Adrenal gland (tissue), 12 donors: Measurements from ENCODE around the gene GRM8. TPM values are rescaled to one million over a fixed set of nuclear protein-coding genes. Genes with fewer than 3 reads are reported as not detected.

ENCODE experiments used
- DNase-seq, 7 donors: peaks; one replicate each; pipeline ENCODE4 v3.0.0-alpha.2; 2019 to 2020
- H3K27ac ChIP-seq, 5 donors: fragments of 200-600 bp; sonication (generic) in 4 of 5; 1 replicate in 3 of 5; 2 replicates in 2 of 5; pipeline versions ENCODE4 v1.5.1 to v1.8.0; 2016 to 2020; ENCODE audit warnings: mild to moderate bottlenecking in 1 of 5
- H3K27me3 ChIP-seq: fragments of 200-600 bp; 2 replicates; pipeline ENCODE4 v1.8.0; 2021
- H3K36me3 ChIP-seq, 2 donors: fragments of 200-600 bp; replicated peaks in 1 of 2; 1 replicate in 1 of 2; 2 replicates in 1 of 2; pipeline versions ENCODE4 v1.5.1 to v1.8.0; 2018 to 2022
- H3K4me1 ChIP-seq, 2 donors: fragments of 200-600 bp; replicated peaks in 1 of 2; 1 replicate in 1 of 2; 2 replicates in 1 of 2; pipeline versions ENCODE4 v1.5.1 to v1.8.0; 2018 to 2021
- H3K4me3 ChIP-seq, 4 donors: fragments of 200-600 bp; sonication (generic) in 3 of 4; one replicate each; pipeline ENCODE4 v1.5.1; 2016 to 2018
- H3K9me3 ChIP-seq, 3 donors: fragments of 200-600 bp; sonication (generic) in 1 of 3; replicated peaks in 1 of 3; 1 replicate in 2 of 3; 2 replicates in 1 of 3; pipeline versions ENCODE4 v1.5.1 to v1.8.0; 2016 to 2021
- POLR2A ChIP-seq, 2 donors: fragments of 450-650 bp; IDR thresholded peaks; one replicate each; pipeline ENCODE4 v1.6.1; 2017; ENCODE audit warnings: antibody characterized with exemption in 2 of 2, mild to moderate bottlenecking in 2 of 2, moderate library complexity in 1 of 2
- WGBS, 4 donors: extraction: QIAGEN DNeasy Blood & Tissue Kit in 2 of 4; methylation state at CpG; one replicate each; pipeline versions ENCODE4 v1.1.5 to v1.1.7; 2013 to 2017; 5-methylcytosine and 5-hydroxymethylcytosine counted together
- intact Hi-C, 2 donors: fragments of 100-400 bp; cut with DNase I; formaldehyde crosslinking; loops; one replicate each; pipeline versions ENCODE4 v1.14.1 to v1.15.0; 2022 to 2023
- polyA plus RNA-seq, 3 donors: library from polyadenylated mRNA; stranded (reverse); fragments of 200-250 nt in 2 of 3; fragments of 350-450 nt in 1 of 3; fragmentation: Illumina TruSeq in 1 of 3; extraction: RNeasy Lipid Tissue Mini Kit (QIAGEN cat#74804) in 1 of 3; gene quantifications; one replicate each; pipeline ENCODE4 v1.2.3, GENCODE V29; 2013 to 2014
- total RNA-seq, 9 donors: library from RNA; depleted of rRNA in 4 of 9; stranded (reverse); fragments of >200 nt in 4 of 9; fragments of 120-200 nt in 1 of 9; fragmentation: NEBNext Ultra II Directional in 1 of 9; extraction: Animal tissue kit (Norgen Biotek cat#: 25700) in 1 of 9; gene quantifications; one replicate each; pipeline versions ENCODE4 v1.1.0 to v1.2.4, GENCODE V29; 2013 to 2023
- TF ChIP-seq, protein P1 (sequence below), 6 experiments: fragments of 450-650 bp in 4 of 6; fragments of 200-600 bp in 2 of 6; sonication (generic) in 1 of 6; IDR thresholded peaks; 1 replicate in 5 of 6; 2 replicates in 1 of 6; pipeline versions ENCODE4 v1.5.1 to v1.8.0; 2016 to 2021; ENCODE audit warnings: antibody characterized with exemption in 6 of 6, mild to moderate bottlenecking in 2 of 6, moderate library complexity in 1 of 6
- donor health status: healthy with polysubstance abuse.
- donor health status: Bipolar disorder and iron deficiency.
- donor health status: DM: yes; HTN: yes; CAD: no.
- donor health status: DM: no; HTN: no; CAD: no.
- donor health status: DM: no; HTN: no; CAD: no.
- donor health status: DM: yes; HTN: yes; CAD: no.

GRM8 gene
- total and polyA plus RNA-seq, 12 donors, result 0.10 to 2.5 (median 0.92) TPM; not detected in 5

- no peak overlapping the region for H3K4me3 ChIP-seq
- no peaks in the 10 kb centered on the region for H3K9me3 ChIP-seq
- DNase-seq, result no peak
- TF ChIP-seq, protein P1, sequence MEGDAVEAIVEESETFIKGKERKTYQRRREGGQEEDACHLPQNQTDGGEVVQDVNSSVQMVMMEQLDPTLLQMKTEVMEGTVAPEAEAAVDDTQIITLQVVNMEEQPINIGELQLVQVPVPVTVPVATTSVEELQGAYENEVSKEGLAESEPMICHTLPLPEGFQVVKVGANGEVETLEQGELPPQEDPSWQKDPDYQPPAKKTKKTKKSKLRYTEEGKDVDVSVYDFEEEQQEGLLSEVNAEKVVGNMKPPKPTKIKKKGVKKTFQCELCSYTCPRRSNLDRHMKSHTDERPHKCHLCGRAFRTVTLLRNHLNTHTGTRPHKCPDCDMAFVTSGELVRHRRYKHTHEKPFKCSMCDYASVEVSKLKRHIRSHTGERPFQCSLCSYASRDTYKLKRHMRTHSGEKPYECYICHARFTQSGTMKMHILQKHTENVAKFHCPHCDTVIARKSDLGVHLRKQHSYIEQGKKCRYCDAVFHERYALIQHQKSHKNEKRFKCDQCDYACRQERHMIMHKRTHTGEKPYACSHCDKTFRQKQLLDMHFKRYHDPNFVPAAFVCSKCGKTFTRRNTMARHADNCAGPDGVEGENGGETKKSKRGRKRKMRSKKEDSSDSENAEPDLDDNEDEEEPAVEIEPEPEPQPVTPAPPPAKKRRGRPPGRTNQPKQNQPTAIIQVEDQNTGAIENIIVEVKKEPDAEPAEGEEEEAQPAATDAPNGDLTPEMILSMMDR (IDR thresholded peaks at IDR 0.05), result no peak
- TF ChIP-seq POLR2A (IDR thresholded peaks at IDR 0.05), result no peak
- no peaks in the 10 kb centered on the region for H3K27me3 ChIP-seq
- intact Hi-C loops, result no loop called here
- no peaks in the 10 kb centered on the region for H3K36me3 ChIP-seq
- no peaks in the 10 kb centered on the region for H3K4me1 ChIP-seq
- H3K27ac ChIP-seq, result no peak overlapping the region
- 70 to 75% (median 72%) methylated on average over 4 of the region's 4 CpGs for WGBS, 4 donors
These were observed 833.7 kb downstream of the GRM8 start for GRCh38 chr7:126419047-126419446.

GRCh38 chr7:126411821-126412383 lies 840.8 kb downstream of the GRM8 start:
- DNase-seq, result no peak

DNA sequence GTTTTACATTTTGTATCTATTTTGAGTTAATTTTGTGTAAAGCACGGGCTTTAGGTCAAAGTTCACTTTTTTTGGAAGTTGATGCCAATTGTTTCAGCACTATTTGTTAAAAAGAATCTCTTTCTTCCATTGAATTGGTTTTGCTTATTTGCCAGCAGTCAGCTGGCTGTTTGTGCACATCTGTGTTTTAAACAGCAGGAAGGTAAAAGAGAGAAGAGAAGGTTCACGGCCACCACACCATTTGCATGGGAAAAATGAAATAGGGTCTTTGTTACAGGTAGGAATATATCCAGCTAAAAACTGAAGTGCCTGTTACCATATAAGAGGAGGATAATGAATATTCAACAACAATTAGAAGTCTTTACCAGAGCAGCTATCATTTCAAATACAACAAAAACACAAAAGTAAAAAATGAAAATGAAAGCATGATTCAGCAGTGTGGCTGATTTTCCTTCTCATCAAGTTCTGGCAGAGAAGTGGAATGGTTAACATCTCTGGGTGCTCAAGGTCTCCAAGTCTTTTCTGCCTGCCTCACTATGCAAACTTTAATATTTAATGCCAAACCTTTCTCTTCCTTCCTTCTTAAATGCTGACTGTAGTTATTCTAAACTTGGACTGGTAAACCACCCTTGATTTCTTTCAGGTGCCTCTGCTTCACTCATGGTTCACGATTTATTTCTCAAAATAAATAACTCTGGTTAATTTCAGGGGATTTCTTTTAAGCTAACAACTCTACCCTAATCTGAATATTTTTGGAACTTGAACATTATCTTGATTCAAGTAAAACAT lies 841.5 kb downstream of the GRM8 start:
- H3K36me3 ChIP-seq, result no peaks in the 10 kb centered on the region
- 34 to 81% (median 53%) methylated on average over 1 to 3 of the region's 3 CpGs for WGBS, 4 donors
- H3K4me1 ChIP-seq, result no peaks in the 10 kb centered on the region
- no peak for TF ChIP-seq POLR2A (IDR thresholded peaks at IDR 0.05)
- no peaks in the 10 kb centered on the region for H3K27me3 ChIP-seq
- no peak overlapping the region for H3K27ac ChIP-seq
- intact Hi-C loops, result no loop called here
- H3K4me3 ChIP-seq, result peak overlapping the region in 1 of 4 donors; percentile 29
- no peaks in the 10 kb centered on the region for H3K9me3 ChIP-seq
- no peak for DNase-seq

More at GRCh38 chr7:126411821-126412383, 840.8 kb downstream of the GRM8 start:
- intact Hi-C loops, result no loop called here
- Histone ChIP-seq H3K4me3 (no peak overlapping the region), H3K27ac (no peak overlapping the region), H3K36me3 (no peaks in the 10 kb centered on the region), H3K9me3 (no peaks in the 10 kb centered on the region), H3K4me1 (no peaks in the 10 kb centered on the region), H3K27me3 (no peaks in the 10 kb centered on the region)
- TF ChIP-seq, protein P1 (IDR thresholded peaks at IDR 0.05), result no peak
- TF ChIP-seq POLR2A (IDR thresholded peaks at IDR 0.05), result no peak
- 73 to 80% (median 76%) methylated on average over 3 of the region's 3 CpGs for WGBS, 4 donors

DNA sequence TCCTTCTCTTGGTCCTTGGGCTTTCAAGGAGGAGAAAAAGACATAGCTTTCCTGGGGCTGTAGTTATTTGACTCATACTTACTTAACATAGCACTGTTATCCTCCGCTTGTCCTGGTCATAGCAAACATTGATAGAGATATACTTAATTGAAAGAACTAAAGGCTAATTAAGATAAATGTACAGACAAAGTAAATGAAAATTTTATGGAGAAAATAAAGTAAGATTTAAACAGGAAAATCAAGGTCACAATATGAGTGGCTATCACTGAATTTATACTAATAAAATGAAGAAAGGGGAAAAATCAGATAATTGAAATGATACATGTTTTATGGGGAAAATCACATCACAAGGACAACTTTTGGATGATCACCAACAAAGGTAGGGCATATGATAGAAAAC lies 849.7 kb downstream of the GRM8 start:
- TF ChIP-seq, protein P1 (IDR thresholded peaks at IDR 0.05), result no peak
- no peak for TF ChIP-seq POLR2A (IDR thresholded peaks at IDR 0.05)

More for the DNA sequence above, 849.7 kb downstream of the GRM8 start:
- Histone ChIP-seq H3K9me3 (no peaks in the 10 kb centered on the region), H3K4me1 (no peaks in the 10 kb centered on the region), H3K27me3 (no peaks in the 10 kb centered on the region), H3K27ac (no peak overlapping the region), H3K4me3 (no peak overlapping the region), H3K36me3 (no peaks in the 10 kb centered on the region)
- no peak for DNase-seq
- WGBS, 4 donors, result 63 to 89% (median 75%) methylated on average over 1 of the region's 1 CpG
- intact Hi-C loops, result no loop called here
